HepG2 (cell line): ENCODE measurements around the gene INSIG1. TPM values are rescaled to one million over a fixed set of nuclear protein-coding genes. Genes with fewer than 3 reads are reported as not detected.

Source experiments
- ATAC-seq: fragments of 200-7000 bp; cut with Tn5 transposase; 3 replicates; pipeline ENCODE4 v1.9.1; 2020; ENCODE audit warnings: mild to moderate bottlenecking, moderate library complexity
- BruUV-seq: library from RNA; stranded (reverse); fragments of 400-500 nt; replicated peaks from 2 replicates; lab custom pipeline; 2021; lab: Mats Ljungman, UMichigan
- CTCF ChIA-PET: fragments of 300-600 bp; formaldehyde crosslinking; extraction: SDS; loops from one replicate; lab custom pipeline; 2021; ENCODE audit warnings: low total read pairs, inconsistent platforms, low intra/inter-chr PET ratio; lab: Yijun Ruan, JAX
- POLR2A ChIA-PET: fragments of 350-600 bp; sonication (Branson Sonifier 250); formaldehyde crosslinking; loops from one replicate; lab custom pipeline; 2020; ENCODE audit warnings: antibody characterized with exemption, inconsistent platforms; lab: Yijun Ruan, JAX
- DNase-seq: peaks from one replicate; pipeline ENCODE4 v3.0.0-alpha.2; 2015; ENCODE audit warnings: low spot score
- FAIRE-seq: peaks from 3 replicates; lab custom pipeline; 2011; peaks lifted over from hg19 to GRCh38; lab: Jason Lieb, UNC
- H2AFZ ChIP-seq: one replicate; pipeline ENCODE4 v1.6.1; 2011; ENCODE audit warnings: low read length, inconsistent platforms
- H3K27ac ChIP-seq: fragments of 300-600 bp; 3 replicates; pipeline ENCODE4 v1.8.0; 2011; ENCODE audit warnings: mixed run types, mild to moderate bottlenecking, mixed read lengths, low read length, inconsistent platforms; ENCODE audit not compliant: insufficient read depth; ENCODE audit errors: extremely low read length
- H3K27me3 ChIP-seq, 2 experiments: fragments of 200-600 bp in 1 of 2; 2 replicates in 1 of 2; 3 replicates in 1 of 2; pipeline versions ENCODE4 v1.6.0 to v1.8.0; 2011; ENCODE audit warnings: low read length in 2 of 2, mild to moderate bottlenecking in 2 of 2, moderate library complexity in 2 of 2, inconsistent platforms in 1 of 2; ENCODE audit not compliant: insufficient read depth in 2 of 2, control insufficient read depth in 1 of 2
- H3K36me3 ChIP-seq, 2 experiments: fragments of 200-600 bp in 1 of 2; replicated peaks in 1 of 2; 2 replicates in 1 of 2; 3 replicates in 1 of 2; pipeline versions ENCODE4 v1.5.1 to v1.8.0; 2011; ENCODE audit warnings: low read length in 2 of 2, inconsistent platforms in 1 of 2; ENCODE audit not compliant: insufficient read depth in 2 of 2, control insufficient read depth in 1 of 2
- H3K4me1 ChIP-seq: 2 replicates; pipeline ENCODE4 v1.5.1; 2012; ENCODE audit warnings: low read length, inconsistent platforms; ENCODE audit not compliant: insufficient read depth
- H3K4me2 ChIP-seq: 2 replicates; pipeline ENCODE4 v1.6.0; 2011; ENCODE audit warnings: low read depth, low read length, inconsistent platforms
- H3K4me3 ChIP-seq, 3 experiments: fragments of 200-600 bp in 1 of 3; sonication (generic), shearing (Covaris generic) in 1 of 3; replicated peaks in 1 of 3; 2 replicates each; pipeline ENCODE4 v1.5.1; 2011 to 2016; ENCODE audit warnings: low read length in 3 of 3, inconsistent platforms in 2 of 3, low read depth in 2 of 3, mild to moderate bottlenecking in 2 of 3, control low read depth in 1 of 3, mixed read lengths in 1 of 3; ENCODE audit not compliant: insufficient read depth in 1 of 3
- H3K79me2 ChIP-seq: one replicate; pipeline ENCODE4 v1.6.1; 2011; ENCODE audit warnings: low read length, inconsistent platforms; ENCODE audit not compliant: insufficient read depth
- H3K9ac ChIP-seq: 2 replicates; pipeline ENCODE4 v1.6.0; 2011; ENCODE audit warnings: mild to moderate bottlenecking, low read depth, low read length, inconsistent platforms; ENCODE audit not compliant: insufficient read depth
- H3K9me3 ChIP-seq: 2 replicates; pipeline ENCODE4 v1.5.1; 2012; ENCODE audit warnings: mild to moderate bottlenecking, low read length
- H4K20me1 ChIP-seq: 2 replicates; pipeline ENCODE4 v1.6.0; 2011; ENCODE audit warnings: inconsistent platforms, mild to moderate bottlenecking, low read length, moderate library complexity; ENCODE audit not compliant: insufficient read depth
- FOSL1 ChIP-seq: sonication (generic); formaldehyde crosslinking; IDR thresholded peaks from 2 replicates; pipeline ENCODE4 v1.9.0; 2021; ENCODE audit warnings: missing genetic modification reagents, borderline replicate concordance
- HNRNPLL ChIP-seq: fragments of 200-400 bp; formaldehyde crosslinking; IDR thresholded peaks from 2 replicates; pipeline ENCODE4 v1.6.1; 2017; ENCODE audit warnings: mild to moderate bottlenecking, low read depth, low read length; ENCODE audit not compliant: poor library complexity, severe bottlenecking
- IKZF4 ChIP-seq: sonication (generic); formaldehyde crosslinking; IDR thresholded peaks from 2 replicates; pipeline ENCODE4 v1.5.1; 2020; ENCODE audit warnings: borderline replicate concordance, mild to moderate bottlenecking, low read depth, missing genetic modification reagents; ENCODE audit errors: not compliant biosample characterization
- IRF9 ChIP-seq: sonication (generic); formaldehyde crosslinking; IDR thresholded peaks from 2 replicates; pipeline ENCODE4 v1.8.0; 2022; ENCODE audit warnings: missing genetic modification reagents, mild to moderate bottlenecking, borderline replicate concordance
- NFRKB ChIP-seq: fragments of 450-650 bp; IDR thresholded peaks from 2 replicates; pipeline ENCODE4 v1.6.1; 2017
- NR2F6 ChIP-seq, 2 experiments: IDR thresholded peaks; 2 replicates each; pipeline ENCODE4 v1.6.1; 2016; ENCODE audit warnings: antibody characterized with exemption in 1 of 2, mild to moderate bottlenecking in 1 of 2
- PAF1 ChIP-seq: IDR thresholded peaks from 2 replicates; pipeline ENCODE4 v1.6.1; 2016; ENCODE audit warnings: missing genetic modification reagents, missing compliant biosample characterization
- SIN3B ChIP-seq: fragments of 150-350 bp; IDR thresholded peaks from 2 replicates; pipeline ENCODE4 v1.6.1; 2014; ENCODE audit warnings: low read length
- THAP11 ChIP-seq: IDR thresholded peaks from 2 replicates; pipeline ENCODE4 v1.6.1; 2016; ENCODE audit warnings: missing biosample characterization, missing genetic modification reagents
- TMF1 ChIP-seq: sonication (generic); formaldehyde crosslinking; IDR thresholded peaks from 2 replicates; pipeline ENCODE4 v1.8.1; 2022; ENCODE audit warnings: low read depth, missing genetic modification reagents
- ZBTB8A ChIP-seq: sonication (generic); formaldehyde crosslinking; IDR thresholded peaks from 2 replicates; pipeline ENCODE4 v1.4.0; 2020; ENCODE audit warnings: mild to moderate bottlenecking, low read depth, missing genetic modification reagents, borderline replicate concordance
- ZFAT ChIP-seq: sonication (generic); formaldehyde crosslinking; conservative IDR thresholded peaks from 2 replicates; pipeline ENCODE4 v1.8.1; 2023; ENCODE audit warnings: missing genetic modification reagents, inconsistent platforms
- ZFP36L2 ChIP-seq: sonication (generic); formaldehyde crosslinking; IDR thresholded peaks from 2 replicates; pipeline ENCODE4 v1.4.0; 2020; ENCODE audit warnings: missing genetic modification reagents
- ZNF574 ChIP-seq: sonication (generic); formaldehyde crosslinking; IDR thresholded peaks from 2 replicates; pipeline ENCODE4 v1.4.0; 2020; ENCODE audit warnings: missing genetic modification reagents
- ZNF747 ChIP-seq: sonication (generic); formaldehyde crosslinking; IDR thresholded peaks from 2 replicates; pipeline ENCODE4 v1.8.1; 2023; ENCODE audit warnings: missing genetic modification reagents, mild to moderate bottlenecking, borderline replicate concordance
- WGBS: methylation state at CpG from one replicate; pipeline ENCODE4 v1.1.6; 2017; ENCODE audit warnings: low lambda C conversion rate; 5-methylcytosine and 5-hydroxymethylcytosine counted together
- in situ Hi-C: cut with HindIII; loops from 2 replicates; pipeline ENCODE4 v1.10.0; 2017; ENCODE audit warnings: low pct_unique_long_range_greater_than_20kb; ENCODE audit not compliant: extremely low pct_ligation_motif_present
- intact Hi-C: fragments of 100-400 bp; cut with micrococcal nuclease; formaldehyde crosslinking; loops from one replicate; pipeline ENCODE4 v1.10.0; 2022; ENCODE audit not compliant: unreplicated experiment
- polyA plus RNA-seq, 8 experiments: library from polyadenylated mRNA; depleted of rRNA in 3 of 8; stranded (reverse) in 7 of 8; unstranded in 1 of 8; fragments of >200 nt; fragmentation: Illumina TruSeq in 4 of 8; extraction: Trizol in 4 of 8; gene quantifications; 2 replicates each; pipeline versions ENCODE4 v1.2.1 to v1.2.3, GENCODE V29; 2011 to 2016; ENCODE audit warnings: low read depth in 4 of 8, missing spikeins in 1 of 8, mixed read lengths in 1 of 8; ENCODE audit not compliant: insufficient read depth in 1 of 8
- total RNA-seq, 5 experiments: library from RNA; depleted of rRNA; stranded (reverse); fragments of >200 nt; fragmentation: Illumina TruSeq; extraction: Trizol; gene quantifications; 2 replicates each; pipeline ENCODE4 v1.2.3, GENCODE V29; 2016; ENCODE audit warnings: low read depth in 1 of 5
- TF ChIP-seq, protein P1 (sequence below): sonication (generic); formaldehyde crosslinking; IDR thresholded peaks from 2 replicates; pipeline ENCODE4 v1.8.1; 2022; ENCODE audit warnings: low read depth, mild to moderate bottlenecking, missing genetic modification reagents

INSIG1 gene
- total and polyA plus RNA-seq, 2 of the 13 experiments (the other 11 are each of a cell fraction or from before 2014, with no cell fraction given), result 0.07 to 0.11 TPM

- TF ChIP-seq ZNF574 (CRISPR knock-in tag) (no peak), SIN3B (no peak), THAP11 (CRISPR knock-in tag) (no peak), ZBTB8A (no peak), NR2F6 (IDR thresholded peaks at IDR 0.05) (no peak), NR2F6 (CRISPR knock-in tag; IDR thresholded peaks at IDR 0.05) (no peak), PAF1 (no peak), HNRNPLL (no peak), ZFP36L2 (CRISPR knock-in tag) (no peak), TMF1 (no peak)
Measured at GRCh38 chr7:155289107-155289506, 8.6 kb upstream of the INSIG1 start (continued).

- CTCF ChIA-PET, result no interaction called here
- no peak for TF ChIP-seq IRF9 (CRISPR knock-in tag)
- no peak for TF ChIP-seq NFRKB
- TF ChIP-seq ZFAT (CRISPR knock-in tag), result no peak
- no peak for TF ChIP-seq ZNF747 (CRISPR knock-in tag)
- TF ChIP-seq, protein P1, sequence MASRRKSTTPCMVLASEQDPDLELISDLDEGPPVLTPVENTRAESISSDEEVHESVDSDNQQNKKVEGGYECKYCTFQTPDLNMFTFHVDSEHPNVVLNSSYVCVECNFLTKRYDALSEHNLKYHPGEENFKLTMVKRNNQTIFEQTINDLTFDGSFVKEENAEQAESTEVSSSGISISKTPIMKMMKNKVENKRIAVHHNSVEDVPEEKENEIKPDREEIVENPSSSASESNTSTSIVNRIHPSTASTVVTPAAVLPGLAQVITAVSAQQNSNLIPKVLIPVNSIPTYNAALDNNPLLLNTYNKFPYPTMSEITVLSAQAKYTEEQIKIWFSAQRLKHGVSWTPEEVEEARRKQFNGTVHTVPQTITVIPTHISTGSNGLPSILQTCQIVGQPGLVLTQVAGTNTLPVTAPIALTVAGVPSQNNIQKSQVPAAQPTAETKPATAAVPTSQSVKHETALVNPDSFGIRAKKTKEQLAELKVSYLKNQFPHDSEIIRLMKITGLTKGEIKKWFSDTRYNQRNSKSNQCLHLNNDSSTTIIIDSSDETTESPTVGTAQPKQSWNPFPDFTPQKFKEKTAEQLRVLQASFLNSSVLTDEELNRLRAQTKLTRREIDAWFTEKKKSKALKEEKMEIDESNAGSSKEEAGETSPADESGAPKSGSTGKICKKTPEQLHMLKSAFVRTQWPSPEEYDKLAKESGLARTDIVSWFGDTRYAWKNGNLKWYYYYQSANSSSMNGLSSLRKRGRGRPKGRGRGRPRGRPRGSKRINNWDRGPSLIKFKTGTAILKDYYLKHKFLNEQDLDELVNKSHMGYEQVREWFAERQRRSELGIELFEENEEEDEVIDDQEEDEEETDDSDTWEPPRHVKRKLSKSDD (CRISPR knock-in tag), result no peak
- TF ChIP-seq IKZF4, result no peak
- TF ChIP-seq FOSL1 (CRISPR knock-in tag), result no peak
Measured at GRCh38 chr7:155289949-155290501, 7.7 kb upstream of the INSIG1 start.

More at GRCh38 chr7:155289949-155290501, 7.7 kb upstream of the INSIG1 start:
- BruUV-seq, result no TSS peak
- no peaks in the 10 kb centered on the region for H3K4me1 ChIP-seq
- no peaks in the 10 kb centered on the region for H3K79me2 ChIP-seq
- POLR2A ChIA-PET, result no interaction called here
- no peaks in the 10 kb centered on the region for H3K9me3 ChIP-seq
- no peak overlapping the region for H3K4me3 ChIP-seq
- no peaks in the 10 kb centered on the region for H4K20me1 ChIP-seq
- WGBS, result 60% methylated on average over 6 of the region's 11 CpGs
- no peak for DNase-seq
- H3K4me2 ChIP-seq, result no peak overlapping the region
- in situ Hi-C loops, result no loop called here
- H3K27ac ChIP-seq, result no peak overlapping the region
- no peak for FAIRE-seq
- ATAC-seq, result no peak; the same call in 2 of the 3 replicates
- H3K9ac ChIP-seq, result no peak overlapping the region
- no peaks in the 10 kb centered on the region for H3K36me3 ChIP-seq
- H3K27me3 ChIP-seq, result peaks cover 6 to 28% of the 10 kb centered on the region in 2 experiments; a peak in 4 of 5 replicates
- intact Hi-C loops, result no loop called here
- H2AFZ ChIP-seq, result no peak overlapping the region
